HG03045 (cell line): ENCODE results near the gene CUL5.
A peak's percentile ranks its signal among the peaks of the same experiment; 100 is the strongest.
"Not testable (repeated sequence)": the region's sequence is repeated elsewhere in the genome, so short reads cannot be mapped to it uniquely, and the experiment has no call there.

ENCODE experiments used
- ATAC-seq: cut with Tn5 transposase; IDR thresholded peaks from one replicate; pipeline ENCODE4 v1.9.1; 2021; ENCODE audit warnings: mild to moderate bottlenecking, moderate library complexity; ENCODE audit not compliant: unreplicated experiment

Gene CUL5

DNA sequence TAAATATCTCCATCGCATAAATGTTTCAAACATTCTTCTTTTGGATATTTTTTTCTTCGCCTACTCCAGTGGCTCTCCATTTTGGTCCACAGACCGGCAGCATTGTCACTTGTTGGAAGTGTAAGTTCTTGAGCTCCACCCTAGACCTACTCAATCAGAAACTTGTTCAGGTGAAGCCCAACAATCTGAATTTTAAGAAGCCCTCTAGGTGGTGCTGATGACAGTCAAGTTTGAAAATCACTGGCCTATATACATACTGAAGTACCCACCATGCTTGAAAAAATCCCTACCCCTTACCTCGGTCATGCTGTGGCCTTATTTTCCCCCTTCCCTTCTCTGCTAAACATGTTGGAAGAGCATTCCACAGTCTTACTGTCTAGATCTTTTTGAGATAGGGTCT is 102.4 kb downstream of the CUL5 start:
- no peak for ATAC-seq

DNA sequence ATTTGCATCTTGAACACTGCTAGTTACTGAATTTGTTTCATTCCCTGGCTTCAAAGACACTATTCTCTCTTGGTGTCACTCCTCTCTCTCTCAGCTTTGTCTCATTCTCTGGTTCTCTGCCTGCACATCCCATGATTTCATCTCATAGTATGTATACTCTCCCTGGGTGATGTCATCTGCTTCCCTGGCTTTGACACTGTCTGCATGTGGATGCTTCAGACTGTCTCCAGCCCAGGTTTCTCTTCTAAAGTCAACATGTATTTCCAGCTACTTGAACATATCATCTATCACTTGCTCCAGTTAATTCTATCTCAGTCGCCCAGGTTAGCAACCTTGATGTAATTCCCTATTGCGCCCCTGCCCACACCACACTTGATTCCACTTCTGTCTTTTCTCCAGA is 103.4 kb downstream of the CUL5 start:
- ATAC-seq: no peak

DNA sequence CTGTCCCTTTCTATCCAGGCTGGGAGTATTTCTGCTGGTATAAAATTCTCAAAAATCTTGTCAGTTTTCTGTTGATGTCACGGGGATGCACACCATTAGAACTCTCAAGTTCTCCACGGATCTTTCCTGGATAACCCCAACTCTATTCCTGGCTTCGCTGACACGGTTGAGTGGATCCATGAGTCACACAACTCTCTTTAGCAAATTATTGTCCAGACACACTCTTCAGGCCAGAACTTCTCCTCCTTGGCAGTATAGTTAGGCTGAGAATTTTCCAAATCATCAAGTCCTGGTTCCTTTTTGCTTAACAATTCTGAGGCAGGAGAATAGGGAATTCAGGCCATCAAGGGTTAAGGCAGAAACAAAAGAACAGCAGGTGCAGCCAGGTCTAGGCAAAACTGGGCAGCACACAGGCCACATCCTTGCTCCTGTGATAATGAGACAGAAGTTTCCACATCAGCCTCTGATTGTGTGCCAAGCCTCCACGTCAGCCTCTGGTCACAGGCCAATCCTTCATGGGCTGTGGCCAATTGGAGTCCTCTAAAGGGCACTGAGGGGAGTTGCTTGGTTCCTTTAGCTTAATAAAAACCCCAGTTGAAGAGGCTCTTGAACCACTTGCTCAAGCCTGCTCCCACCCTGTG is 106.9 kb downstream of the CUL5 start:
- no peak for ATAC-seq

DNA sequence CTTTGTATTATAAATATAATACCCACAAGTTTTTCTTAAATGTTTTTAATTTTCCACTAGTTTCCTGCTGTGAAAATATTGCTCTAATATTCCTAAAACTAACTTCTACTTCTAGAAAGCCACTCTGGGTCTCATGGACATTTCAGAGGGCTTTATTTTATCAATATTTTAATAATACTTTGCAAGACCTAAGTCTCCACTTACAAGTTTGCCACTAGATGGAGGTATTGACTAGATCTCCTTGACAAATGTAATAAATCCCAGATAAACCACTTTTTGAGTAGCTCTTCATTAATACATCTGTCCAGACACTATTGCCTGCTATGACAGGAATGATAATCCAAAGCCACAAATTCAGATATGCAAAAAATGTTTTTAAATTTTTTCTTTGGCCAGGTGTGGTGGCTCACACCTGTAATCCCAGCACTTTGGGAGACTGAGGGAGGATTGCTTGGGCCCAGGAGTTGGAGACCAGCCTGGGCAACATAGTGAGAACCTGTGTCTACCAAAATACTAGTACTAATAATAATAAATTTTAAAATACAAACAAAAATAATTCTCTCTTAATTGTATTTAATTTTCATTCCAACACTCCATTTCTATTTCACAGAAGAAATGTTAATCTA is 109.2 kb downstream of the CUL5 start:
- ATAC-seq: no peak

DNA sequence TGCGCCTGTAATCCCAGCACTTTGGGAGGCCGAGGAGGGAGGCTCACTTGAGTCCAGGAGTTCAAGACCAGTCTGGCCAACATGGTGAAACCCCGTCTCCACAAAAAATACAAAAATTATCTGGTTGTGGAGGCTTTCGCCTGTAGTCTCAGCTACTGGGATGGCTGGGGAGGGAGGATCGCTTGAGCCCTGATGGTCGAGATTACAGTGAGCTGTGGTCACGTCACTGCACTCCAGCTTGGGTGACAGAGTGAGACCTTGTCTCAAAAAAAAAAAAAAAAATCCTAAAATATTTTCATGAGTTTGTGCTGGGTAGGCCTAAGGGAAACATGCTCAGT is 112.2 kb downstream of the CUL5 start:
- peak; percentile 13 for ATAC-seq

DNA sequence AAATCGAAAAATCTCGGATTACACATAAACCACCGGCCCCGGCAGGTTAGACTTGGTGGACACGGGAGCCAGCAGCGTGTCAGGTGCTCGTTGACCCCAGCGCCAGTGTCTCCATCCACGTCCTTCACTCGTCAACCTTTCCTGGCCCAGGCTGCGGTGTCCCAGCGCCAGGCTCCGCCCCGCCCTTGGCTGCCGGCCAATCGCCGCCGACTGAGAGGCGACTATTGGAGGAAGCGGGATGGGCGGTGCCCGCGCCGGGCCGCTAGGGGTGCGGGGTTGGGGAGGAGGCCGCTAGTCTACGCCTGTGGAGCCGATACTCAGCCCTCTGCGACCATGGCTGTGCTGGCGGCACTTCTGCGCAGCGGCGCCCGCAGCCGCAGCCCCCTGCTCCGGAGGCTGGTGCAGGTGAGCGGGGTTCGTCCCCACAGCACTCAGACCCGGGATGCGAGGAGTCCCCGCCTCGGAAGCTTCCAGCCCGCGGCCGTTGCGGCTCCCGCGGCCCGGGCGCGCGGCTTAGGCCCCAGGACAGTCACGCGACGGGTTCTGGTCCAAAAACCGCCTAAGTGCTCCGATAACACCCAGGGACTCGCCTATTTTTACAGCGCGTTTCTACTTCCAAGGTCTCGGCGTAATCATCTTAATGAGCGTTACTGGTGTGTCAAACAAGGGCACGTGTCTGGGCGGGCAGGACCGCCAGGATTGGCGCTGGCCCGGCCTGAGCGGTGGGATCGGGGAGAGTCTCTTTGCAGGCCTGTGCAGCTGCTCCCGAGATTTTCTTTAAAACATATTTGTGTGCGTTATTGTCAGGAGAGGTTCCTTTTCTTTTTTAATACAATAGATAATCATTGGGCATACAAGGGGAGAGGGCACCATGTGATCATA is 112.8 kb downstream of the CUL5 start, which contains the start of gene ACAT1:
ACAT1 (plus strand) TSS at position 294 of the 882 bp plus-strand sequence; CDS start at position 334, 40 bp downstream.
- ATAC-seq: peak; percentile 98

DNA sequence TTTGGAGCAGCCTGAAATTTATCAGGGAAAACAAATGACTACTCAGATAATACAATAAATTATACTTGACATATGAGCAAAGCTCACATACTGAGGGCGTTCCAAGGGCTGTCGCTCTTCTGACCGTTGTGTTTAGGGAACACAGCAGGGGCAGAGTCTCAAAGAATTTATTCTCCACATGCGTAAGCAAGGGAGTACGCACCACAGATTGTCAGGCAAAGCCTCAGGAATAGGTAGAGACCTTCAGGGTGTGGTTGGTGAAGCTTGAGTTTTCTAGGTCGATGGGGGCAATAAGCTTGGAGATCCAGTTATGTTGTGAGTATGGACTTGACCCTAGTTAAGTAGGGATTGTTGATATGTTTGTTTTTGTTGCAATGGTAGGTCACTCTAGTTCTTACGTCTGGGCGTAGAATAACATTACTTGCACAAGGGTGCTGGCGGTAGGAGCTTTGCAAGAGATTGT is 113.5 kb downstream of the CUL5 start:
- no peak for ATAC-seq

DNA sequence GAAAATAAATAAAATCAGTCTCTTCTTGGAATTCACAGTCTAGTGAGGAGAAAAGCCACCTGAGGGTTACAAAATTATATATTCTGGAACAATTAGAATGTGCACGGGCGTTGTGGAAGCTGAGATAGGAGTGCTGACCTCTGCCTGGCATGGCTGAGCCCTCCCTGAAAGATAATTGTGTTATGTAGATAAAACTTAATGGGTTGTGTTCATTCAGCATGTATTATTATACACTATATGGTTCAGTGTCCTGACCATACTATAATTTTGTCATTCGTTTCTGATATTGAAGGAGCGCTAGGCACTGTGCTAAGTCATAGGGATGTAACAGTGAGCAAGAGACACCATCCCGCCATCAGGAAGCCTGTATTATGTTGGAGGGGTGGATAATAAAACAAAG is 116.4 kb downstream of the CUL5 start:
- no peak for ATAC-seq

DNA sequence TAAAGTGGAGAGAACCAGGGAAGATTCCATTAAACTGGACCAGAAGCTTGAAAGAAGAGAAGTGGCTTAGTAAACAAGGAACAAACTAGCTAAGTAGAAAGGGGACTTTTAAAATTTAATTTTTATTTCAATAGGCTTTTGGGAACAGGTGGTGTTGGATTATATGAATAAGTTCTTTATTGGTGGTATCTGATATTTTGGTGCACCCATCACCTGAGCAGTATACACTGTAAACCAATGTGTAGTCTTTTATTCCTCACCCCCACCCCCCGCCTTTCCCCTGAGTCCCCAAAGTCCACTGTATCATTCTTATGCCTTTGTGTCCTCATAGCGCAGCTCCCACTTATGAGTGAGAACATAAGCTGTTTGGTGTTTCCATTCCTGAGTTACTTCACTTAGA is 120.1 kb downstream of the CUL5 start:
- ATAC-seq: no peak

DNA sequence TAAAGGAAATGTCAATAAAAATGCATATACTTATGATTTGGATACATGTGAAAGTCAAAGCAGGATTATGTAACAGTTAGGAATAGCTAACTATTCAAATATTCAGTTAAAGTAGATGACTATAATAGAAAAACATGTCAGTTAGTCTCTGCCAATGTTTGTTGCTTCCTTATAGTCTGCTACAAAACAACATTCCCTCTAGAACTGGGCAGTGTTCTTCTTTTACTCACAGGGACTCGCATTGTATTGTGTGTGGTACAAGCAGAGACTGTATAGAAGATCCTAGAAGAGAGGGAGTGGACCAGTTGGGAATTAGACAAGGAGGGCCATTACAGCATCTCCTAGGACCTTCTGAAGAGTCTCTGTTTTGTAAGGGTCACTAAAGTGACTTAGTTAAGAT is 123.3 kb downstream of the CUL5 start:
- ATAC-seq: no peak

DNA sequence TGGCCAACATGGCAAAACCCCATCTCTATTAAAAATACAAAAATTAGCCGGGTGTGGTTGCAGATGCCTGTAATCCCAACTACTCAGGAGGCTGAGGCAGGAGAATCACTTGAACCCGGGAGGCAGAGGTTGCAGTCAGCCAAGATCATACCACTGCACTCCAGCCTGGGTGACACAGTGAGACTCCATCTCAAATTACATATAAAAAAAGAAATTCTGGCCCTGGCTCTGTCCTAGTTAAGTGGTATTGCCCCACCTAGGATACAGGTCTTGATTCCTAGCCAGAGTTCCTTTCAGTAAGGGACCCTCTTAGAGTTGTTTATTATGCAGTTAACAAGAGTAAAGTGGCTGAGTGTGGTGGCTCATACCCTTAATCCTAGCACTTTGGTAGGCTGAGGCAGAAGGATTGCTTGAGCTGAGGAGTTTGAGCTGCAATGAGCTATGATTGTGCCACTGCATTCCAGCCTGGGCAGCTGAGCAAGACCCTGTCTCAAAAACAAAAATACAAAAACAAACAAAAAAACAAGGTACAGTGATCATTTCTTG is 124.4 kb downstream of the CUL5 start:
- ATAC-seq: not testable (repeated sequence)

DNA sequence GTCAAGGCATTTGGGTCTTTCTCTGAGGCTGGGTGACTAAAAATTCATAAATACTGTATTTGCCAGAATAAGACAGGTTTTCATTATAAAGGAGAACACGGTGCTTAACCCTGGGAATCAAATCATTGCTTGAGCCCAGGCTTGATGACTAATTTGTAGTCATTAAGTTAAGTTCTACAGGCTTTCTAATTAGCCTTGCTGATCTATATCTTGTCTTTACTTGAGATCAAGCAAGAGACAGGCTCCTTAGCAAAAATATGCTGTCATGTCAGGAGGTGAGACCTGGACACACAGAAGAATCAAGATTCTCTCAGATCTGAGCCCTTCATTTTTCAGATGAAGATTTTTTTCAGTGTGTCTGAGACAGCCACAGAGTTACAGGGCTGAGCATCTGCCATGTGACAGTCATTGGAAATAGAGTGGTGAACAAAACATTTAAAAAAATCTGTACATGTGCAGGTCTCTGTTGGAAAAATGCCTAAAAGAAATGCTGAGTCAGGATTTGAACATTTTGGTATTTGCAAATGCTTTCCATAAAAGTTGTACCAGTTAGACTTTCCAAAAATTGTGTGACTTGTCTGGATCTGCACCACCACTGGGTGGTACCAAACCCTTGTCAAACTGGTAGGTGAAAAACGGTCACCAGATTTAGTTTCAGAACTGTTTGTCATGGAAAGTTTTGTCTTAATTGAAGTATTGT is 127.3 kb downstream of the CUL5 start:
- no peak for ATAC-seq

DNA sequence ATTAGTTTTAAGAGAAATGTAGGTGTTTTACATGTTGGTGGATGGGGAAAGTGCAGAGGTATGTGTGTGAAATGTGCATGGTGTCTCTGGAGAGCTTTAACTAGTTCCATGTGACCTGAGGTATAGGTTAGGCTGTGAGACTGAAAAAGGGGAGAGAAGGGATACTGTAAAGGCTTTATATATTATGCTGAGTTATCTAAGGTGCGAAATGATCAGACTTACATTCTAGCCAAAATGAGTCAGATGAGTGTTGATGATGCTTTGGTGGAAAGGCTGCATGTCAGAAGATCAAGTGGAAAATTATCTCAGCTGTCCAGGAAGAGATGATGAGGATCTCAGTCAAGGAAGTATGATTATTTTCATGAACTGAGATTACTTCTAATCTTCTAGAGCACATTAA is 128.5 kb downstream of the CUL5 start:
- no peak for ATAC-seq

DNA sequence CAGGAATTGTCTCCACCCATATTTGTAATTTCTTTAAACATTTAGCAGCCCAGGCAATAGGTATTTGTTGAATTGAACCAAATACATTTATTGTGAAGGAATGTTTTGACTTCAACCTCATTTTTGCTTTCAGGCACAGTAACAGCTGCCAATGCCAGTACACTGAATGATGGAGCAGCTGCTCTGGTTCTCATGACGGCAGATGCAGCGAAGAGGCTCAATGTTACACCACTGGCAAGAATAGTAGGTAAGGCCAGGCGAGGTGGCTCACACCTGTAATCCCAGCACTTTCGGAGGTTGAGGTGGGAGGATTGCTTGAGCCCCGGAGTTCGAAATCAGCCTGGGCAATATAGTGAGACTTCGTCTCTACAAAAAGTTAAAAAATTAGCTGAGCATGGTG is 133.6 kb downstream of the CUL5 start:
- no peak for ATAC-seq

DNA sequence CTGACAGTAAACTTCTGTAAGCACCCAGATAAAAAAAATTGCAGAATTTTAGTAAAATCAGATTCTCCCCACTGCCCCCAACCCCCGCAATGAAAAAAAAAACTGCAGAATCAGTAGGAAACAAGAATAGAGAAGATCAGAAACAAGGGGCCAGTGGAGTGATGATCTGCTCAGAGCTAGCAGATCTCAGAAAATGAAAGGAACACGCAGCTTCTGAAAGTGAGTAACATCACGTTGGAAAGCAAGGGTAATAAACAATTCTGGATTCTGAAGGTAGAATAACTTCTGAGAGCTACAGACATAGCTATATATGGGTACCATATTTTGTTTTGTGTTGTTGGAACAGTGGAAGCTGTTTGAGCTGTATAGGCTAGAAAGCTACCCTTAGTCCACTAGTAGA is 135.9 kb downstream of the CUL5 start:
- no peak for ATAC-seq

DNA sequence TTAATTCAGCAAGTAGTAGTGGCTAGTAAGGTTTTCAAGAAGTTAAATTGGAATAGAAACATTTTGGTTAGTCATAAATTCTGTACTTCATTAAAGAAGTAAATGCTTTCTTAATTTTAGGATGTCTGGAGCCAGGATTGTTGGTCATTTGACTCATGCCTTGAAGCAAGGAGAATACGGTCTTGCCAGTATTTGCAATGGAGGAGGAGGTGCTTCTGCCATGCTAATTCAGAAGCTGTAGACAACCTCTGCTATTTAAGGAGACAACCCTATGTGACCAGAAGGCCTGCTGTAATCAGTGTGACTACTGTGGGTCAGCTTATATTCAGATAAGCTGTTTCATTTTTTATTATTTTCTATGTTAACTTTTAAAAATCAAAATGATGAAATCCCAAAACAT is 138.5 kb downstream of the CUL5 start:
- no peak for ATAC-seq

DNA sequence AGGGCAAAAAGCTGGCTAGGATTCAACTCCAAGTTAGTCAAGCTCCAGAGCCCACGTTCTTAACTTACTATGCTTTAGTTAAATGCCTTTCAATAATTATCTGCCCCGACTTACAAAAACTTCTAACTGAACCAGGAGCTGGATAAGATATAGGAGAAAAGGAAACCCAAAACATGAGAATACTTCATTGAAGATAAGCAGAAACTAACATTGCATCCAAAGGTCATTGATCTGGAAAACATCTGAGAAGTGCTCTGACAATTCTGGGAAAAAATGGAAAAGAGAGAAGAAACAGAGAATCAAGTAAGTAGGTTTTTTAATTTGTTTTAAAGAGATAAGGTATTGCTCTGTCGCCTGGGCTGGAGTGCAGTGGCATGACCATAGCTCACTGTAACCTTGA is 139.9 kb downstream of the CUL5 start:
- no peak for ATAC-seq

DNA sequence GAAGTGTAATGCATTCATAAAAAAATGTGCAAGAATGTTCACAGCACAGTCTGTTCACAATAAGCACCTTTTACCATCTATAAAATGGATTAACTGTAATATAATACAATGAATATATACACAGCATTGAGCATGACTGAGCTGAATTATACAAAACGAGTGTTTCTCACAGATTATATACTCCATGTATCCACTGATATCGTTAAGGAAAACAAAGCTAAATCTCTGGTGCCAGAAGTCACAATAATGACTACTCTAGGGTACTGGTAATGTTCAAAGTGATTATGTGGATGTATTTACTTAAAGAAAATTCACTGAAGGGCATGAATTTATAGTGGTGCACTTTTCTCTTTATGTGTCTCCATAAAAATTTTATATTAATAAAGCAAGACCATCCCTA is 145.9 kb downstream of the CUL5 start:
- ATAC-seq: no peak
